HG02885 (cell line): Measurements from ENCODE around the gene STARD9.
"Not testable (repeated sequence)": the region's sequence is repeated elsewhere in the genome, so short reads cannot be mapped to it uniquely, and the experiment has no call there.

Experiments used
- ATAC-seq: cut with Tn5 transposase; IDR thresholded peaks from one replicate; pipeline ENCODE4 v1.9.1; 2021; ENCODE audit warnings: mild to moderate bottlenecking; ENCODE audit not compliant: unreplicated experiment, poor library complexity

Gene STARD9

DNA sequence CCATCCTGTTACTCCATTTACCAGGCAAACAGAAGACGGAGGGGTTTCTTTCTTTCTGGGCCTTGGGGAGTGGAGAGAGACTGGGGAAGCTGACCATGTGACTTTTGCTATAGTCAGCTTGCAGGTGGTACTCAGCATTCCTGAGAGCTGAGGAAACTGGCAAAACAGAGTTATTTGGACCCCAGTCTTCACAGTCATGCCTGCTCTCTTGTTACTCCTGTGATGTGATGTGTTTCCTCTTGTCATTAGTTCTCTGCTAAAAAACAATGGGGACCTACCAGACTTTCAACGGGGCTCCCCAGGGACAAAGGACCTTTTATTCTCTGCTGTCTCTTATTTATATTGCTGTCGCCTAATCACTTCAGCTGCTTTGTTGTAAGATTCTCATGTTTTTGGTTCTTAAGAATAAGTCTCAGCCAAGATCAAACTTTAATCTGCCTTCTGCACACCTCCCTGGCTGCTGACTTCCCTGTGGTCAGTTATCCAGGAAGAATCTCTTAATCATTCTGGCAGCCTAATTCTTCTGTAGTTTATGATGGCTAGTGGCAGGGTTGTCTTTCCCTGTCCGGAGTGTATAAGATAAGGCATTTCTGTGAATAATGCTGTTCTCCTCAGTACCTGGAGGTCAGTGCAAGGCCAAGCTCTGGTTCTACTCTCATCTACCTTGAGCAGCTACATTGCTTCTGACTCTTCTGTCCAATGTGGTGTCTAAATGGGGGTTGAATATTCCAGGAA lies 8.8 kb downstream of the STARD9 start:
- no peak for ATAC-seq

DNA sequence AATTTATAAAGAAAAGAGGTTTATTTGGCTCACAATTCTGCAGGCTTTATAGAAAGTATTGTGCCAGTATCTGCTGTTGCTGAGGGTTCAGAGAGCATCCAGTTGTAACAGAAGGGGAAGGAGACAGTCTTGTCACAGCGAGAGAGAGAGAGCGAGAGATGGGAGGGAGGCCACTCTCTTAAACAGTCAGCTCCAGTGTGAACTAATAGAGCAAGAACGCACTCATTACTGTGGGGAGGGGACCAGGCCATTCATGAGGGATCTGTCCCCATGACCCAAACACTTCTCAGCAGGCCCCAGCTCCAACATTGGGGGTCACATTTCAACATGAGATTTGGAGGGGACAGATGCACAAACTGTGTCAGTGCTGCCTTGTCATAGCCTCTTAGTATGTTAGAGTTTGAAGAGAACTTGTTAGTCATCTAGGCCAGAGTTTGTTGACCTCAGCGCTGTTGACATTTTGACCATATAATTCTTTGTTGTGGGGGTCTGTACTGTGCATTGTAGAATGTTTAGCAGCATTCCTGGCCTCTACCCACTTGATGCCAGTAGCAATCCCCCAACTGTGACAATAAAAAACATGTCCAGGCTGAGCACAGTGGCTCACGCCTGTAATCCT lies 15.3 kb downstream of the STARD9 start:
- ATAC-seq = no peak

DNA sequence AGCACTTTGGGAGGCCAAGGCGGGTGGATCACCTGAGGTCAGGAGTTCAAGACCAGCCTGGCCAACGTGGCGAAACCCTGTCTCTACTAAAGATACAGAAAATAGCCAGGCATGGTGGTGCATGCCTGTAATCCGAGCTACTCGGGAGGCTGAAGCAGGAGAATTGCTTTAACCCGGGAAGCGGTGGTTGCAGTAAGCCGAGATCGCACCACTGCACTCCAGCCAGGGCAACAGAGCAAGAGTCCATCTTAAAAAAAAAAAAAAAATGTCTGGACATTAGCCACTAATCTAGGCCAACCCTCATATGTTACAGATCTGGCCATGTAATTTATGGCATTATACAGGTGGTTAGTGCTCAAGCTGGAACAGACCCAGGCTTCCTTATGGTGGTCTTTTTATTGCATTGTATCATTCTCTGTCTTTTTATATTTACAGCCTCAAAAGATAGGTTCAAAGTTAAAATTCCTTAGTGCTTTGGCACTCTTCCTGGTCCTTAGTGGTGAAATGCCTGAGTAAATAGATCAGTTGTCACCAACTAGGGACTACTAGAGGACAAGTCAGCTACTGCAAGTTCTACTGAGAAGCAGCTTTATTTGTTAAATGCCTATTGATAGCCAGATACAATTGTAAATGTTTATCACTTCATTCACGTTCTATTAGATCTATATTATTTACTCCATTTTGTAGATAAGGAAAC lies 16.0 kb downstream of the STARD9 start:
- no peak for ATAC-seq

DNA sequence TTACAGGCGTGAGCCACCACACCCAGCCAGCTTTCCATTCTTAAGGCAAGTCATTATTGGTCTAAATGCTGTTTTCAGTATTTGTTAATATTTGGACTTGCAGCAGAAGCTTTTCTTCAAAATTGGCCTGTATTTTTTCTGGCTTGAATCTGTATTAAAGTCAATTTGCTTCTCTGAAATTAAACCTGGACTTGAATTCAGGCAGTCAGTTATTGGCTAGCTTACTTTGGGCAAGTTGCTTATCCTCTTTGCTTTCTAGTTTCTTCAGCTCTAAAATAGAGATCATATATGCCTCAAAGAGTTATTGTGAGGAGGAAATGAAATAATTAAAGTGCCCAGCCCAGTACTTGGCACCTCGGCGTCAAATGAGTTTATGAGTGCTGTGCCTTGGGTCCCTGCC lies 17.3 kb downstream of the STARD9 start:
- ATAC-seq = no peak

DNA sequence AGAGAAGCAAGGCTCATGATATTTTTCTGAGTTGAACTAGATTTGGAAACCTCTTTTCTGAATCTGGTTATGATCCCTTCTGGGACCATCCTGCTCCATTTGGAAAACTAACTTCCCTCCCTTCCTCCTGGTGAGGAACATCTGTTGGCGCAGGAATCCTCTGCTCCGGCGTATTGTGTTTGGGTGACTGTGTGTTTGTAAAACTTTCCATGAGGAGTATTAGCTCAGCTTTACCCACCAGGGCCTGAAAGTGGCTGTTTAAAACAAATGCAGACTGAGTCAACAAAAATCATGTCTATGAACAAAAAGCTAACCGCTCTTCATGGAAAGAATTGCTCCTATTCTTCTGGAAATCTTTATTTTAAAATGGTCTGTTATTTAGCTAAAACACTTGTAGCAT lies 17.7 kb downstream of the STARD9 start:
- ATAC-seq = no peak

DNA sequence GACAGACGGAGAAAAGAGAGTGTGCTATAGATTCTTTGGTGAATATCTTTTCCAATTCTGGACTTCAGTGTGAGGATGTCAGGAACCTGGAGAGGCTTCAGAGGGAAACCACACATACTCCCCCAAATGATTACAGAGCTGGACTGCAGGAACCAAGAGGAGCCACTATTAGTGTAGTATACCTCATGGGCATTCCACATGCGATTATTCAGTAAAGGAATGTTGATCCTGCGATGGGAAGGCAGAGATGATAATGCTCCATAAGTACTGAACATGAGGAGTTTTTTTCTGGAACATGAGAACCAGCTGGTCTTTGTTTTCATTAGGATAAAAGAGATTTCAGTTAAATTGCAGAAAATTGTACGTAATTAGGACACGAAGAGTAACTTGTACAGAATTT lies 18.7 kb downstream of the STARD9 start:
- ATAC-seq = no peak

DNA sequence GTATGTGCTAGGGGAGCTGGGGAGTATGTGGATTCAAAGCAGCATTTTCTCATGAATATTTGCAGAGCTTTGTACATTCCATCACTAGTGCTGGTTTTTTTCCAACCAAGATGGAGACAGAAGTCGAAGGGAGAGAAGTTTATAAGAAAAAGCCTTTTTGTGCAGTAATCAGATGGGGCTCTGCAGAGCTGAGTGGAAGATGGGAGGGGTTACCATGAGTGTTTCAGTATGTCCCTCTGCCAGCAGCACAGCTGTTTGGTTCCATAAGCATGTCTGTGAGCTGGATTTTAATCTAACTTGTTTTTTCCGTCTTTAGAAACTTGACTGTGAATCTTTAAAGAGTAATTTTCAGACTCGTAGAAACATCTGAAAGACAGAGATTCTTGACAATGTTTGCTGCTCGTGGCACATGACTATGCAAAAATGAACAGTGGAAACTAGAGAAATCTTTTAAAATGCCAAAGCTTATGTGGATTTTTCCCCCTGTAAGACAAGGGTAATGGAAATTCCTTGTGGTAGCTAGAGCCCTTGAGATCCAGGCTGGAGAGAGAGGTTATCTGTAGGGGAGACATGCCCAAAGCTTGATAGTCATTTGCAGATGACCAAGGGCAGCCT lies 20.3 kb downstream of the STARD9 start:
- ATAC-seq = no peak

DNA sequence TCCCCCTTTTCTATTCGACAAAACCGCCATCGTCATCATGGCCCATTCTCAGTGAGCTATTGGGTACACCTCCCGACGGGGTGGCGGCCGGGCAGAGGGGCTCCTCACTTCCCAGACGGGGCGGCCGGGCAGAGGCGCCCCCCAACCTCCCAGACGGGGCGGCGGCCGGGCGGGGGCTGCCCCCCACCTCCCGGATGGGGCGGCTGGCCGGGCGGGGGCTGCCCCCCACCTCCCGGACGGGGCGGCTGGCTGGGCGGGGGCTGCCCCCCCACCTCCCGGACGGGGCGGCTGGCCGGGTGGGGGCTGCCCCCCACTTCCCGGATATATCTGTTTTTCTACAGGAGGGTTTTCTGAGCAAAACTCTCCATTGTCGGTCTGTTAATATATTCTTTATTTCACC lies 25.9 kb downstream of the STARD9 start:
- not testable (repeated sequence) for ATAC-seq

DNA sequence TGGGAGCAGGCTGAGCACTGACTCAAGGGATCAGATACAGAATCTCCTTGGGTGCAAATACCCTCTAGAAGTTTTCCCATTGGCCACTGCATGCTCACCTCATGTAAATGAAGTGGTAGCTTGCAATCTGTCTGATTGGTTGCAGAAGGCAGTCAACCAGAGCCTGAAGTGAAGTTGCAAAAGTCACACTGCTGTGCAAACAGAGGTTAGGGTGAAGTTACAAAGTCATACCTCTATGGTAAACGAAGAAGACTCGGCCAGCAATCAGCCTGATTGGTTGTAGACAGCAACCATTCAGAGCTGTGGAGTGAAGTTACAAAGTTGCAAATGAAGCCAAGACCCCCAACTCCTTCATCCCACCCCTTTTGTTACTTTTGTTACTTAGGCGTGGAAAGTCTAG lies 27.1 kb downstream of the STARD9 start:
- no peak for ATAC-seq

DNA sequence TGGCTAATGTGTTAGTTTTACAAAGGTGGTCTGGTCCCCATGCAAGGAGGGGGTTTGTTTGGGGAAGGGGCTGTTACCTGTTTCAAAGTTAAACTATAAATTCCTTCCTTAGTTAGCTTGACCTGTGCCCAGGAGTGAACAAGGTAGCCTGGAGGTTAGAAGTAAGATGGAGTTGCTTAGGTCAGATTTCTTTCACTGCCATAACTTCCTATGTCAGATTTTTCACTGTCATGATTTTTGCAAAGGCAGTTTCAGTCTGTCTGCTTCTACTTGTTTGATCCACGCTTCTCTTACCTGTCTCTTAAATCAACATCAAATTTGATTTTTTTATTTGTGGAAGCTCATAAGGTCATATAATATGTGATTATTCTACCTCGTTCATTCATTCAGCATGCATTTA lies 28.6 kb downstream of the STARD9 start:
- no peak for ATAC-seq

DNA sequence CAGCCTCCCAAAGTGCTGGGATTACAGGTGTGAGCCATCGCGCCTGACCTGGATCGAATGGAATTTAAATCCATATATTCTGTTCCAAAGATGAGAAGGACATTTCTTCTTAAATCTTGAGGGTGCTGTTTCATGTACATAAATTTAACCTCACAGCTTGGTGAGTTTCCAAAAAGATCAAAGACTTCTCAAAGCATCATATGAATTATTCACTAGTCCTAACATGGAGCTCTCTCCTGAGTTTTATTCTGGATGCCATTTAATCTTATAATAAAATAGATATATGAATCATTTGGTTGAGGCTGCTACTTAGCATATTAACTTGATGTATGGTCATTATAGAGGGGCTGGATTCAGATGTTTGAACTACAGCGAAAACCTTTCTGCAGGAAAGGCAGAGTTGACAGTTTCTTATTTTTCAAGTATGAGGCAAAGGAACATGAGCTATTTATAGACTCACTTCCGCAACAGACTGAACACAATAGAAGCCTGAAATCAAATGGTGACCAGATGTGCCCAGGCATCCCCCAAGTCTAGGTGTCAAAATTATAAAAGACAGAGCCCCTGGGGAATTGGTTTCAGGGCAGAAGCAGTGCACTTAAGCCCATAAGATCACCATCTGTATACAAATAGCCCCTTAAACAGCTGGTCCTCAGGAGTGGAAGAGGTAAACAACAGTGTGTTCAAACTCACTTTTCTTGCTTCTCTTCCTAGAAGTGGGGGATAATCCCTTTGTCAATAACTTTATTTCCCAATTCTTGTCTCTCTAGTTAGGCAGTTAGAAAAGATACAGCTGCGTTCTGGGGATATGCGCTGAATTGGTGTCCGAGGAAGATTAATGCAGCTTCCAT lies 29.7 kb downstream of the STARD9 start:
- no peak for ATAC-seq

DNA sequence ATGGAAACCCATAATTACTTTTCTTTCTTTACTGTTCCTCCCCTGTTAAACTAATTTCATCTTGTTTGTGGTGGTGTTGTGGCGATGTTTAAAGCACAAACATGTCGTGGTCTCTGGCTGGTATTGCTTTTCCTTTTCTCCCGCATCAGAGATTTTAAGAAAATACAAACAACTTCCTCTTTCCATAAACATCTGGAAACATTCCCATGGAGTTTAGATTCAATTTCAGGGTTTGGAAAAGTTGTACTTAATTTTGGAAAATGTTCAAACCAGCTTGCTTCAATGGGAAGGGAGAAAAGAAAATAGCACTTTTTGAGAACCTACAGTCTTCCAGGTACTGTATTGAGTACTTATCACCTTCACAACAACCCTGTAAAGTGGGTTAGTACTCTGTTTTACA lies 30.4 kb downstream of the STARD9 start:
- ATAC-seq = no peak

DNA sequence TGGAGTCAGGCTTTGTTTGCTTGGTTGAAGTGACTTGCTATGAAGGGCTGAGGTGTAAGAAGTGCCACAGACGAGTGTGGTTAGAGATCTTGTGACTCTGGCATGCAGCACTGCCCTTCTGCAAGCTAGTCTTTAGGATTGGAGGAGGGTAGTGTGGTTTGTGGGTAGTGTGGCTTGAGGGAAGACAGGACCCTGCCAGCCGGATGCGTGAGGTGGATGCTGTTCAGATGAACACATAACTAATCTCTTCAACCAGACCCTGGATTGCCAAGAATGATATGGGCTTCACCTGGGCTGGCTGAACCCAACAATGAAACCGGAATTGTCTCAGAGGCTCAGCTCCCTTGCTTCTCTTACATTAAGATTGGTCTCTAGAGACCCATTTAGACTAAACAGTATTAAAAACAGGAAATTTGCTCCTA lies 32.7 kb downstream of the STARD9 start:
- no peak for ATAC-seq

DNA sequence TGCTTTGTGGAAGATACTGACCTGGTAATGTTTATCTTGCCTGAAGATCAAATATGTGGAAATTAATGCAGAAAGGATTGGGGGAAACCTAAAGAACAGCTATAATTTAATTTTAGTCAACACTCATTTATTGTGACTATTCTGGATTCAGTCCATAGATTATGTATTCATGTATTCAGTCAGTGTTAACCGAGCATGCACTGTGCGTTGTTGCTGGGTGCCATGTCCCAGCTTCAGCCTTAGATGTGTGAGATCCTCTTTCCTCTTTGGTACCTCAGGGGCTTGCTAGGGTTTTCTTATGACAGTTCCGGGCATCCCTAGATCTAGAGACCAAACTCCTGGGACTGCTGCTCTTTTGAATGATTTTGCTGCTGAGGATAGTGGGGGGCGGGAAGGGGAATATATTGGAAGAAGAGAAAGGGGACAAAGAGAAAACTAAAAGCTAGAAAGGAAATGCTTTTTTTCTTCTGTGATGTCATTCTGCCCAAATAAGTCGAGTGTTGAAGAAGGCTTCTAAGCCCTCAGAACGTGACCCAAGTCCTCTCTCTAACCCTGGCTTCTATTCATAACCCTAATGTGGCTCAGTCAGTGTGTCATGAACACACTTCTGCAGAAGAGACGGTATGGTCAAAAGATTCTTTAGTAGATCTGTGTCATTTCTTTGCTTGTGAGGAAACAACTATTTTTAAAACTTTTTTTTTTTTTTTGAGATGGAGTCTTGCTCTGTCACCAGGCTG lies 33.5 kb downstream of the STARD9 start:
- no peak for ATAC-seq

DNA sequence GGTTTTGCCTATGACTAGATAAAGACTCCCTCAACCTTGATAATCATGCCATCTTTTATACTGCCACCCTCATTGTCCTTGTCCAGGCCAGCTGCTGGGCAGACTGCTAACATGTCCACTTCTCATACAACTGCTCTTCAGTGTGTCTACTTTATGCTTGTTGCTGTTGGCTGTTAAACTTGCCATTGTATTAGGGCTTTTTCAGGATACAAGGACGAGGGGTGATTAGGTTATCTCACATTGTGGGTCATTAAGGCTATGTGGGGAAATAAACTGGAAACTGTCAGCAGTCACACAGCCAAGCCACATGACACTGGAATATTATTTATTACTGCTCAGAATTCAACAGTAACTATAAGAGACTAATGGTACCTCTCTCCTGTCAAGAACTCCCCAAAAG lies 36.1 kb downstream of the STARD9 start:
- no peak for ATAC-seq

DNA sequence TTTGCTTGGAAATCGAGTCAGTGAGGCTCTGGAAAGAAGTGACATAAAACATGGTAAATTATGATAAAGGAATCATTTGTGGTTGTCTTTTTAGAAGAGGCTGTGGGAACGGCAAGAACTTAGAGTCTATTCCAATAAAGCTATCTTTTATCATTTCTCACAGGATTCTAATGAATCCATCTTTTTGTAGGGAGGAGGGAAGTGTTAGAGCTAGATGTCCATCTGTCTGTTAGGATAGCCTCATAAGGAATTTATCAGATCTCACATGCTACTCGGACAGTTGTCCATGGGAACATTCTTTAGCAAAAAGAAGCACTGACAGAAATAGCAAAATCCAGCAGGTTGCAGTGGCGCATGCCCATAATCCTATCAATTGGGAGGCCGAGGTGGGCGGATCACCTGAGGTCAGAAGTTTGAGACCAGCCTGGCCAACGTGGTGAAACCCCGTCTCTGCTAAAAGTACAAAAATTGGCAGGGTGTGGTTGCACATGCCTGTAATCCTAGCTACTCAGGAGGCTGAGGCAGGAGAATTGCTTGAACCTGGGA lies 37.0 kb downstream of the STARD9 start:
- no peak for ATAC-seq

DNA sequence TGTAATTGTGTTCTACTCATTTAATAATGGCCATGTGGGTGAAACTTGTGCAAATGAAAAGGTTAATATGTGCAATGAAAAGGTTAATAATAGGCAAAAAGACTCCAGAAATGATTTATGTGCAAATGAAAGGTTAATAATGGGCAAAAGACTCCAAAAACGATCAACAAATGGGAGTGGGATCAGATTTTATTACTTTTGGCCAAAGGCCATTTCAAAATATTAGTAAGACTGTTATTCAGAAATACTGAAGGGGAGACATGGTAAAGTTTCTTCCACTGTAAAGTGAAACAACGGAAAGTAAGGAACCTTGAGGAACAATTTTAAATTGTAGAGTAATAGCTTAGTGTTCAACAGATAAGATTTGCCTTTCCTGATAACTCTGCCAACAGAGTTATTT lies 40.7 kb downstream of the STARD9 start:
- ATAC-seq = no peak

DNA sequence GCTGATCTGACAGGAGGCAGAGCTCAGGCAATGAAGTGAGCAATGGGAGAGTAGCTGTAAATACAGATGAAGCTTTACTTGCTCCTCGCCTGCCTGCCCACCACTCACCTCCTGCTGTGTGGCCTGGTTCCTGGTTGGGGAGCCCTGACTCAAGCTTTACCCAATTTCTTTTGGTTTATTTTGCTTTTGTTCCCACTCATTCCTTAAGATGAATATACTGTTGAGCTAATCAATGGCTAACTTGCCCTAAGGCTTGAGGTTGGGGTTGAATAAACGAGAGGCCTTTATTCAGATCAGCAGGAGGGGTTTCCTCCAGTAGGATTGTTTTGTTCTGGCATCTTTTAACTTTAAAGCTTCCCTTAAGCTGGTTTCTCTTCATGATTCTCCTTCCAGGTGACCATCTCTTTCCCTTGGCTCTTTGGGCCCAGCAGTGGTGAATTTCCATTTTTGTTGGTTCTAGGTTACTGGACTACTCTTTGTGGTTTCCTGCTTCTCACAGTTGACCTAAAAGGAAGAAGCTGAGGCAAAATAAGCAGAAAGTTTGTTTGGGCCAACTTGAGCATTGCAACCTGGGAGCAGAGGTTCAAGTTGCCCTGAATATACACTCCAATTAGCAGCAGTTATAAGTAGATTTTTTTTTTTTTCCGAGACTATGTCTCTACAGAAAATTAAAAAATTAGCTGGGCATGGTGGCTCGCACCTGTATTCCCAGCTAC lies 44.4 kb downstream of the STARD9 start:
- no peak for ATAC-seq

DNA sequence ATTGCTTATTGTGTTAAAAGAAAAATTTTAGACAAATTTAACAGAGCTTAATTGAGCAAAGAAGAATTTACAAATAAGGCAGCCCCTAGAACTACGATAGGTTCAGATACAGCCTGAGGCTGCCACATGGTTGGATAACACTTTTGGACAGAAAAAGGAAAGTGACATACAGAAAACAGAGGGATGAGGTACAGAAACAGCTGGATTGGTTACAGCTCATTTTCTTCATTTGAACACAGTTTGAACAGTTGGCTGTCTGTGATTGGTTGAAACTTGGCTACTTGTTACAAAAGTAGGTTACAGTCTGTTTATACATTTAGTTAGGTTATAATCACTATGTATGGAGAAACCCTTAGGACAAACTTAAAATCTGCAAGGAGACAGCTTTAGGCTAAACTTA lies 46.0 kb downstream of the STARD9 start:
- no peak for ATAC-seq
